T-helper 1 cell (primary cell): ENCODE measurements around the gene PTPRN2.
"Not testable (repeated sequence)": the region's sequence is repeated elsewhere in the genome, so short reads cannot be mapped to it uniquely, and the experiment has no call there.

Source experiments
- DNase-seq, 5 donors: peaks; one replicate each; pipeline ENCODE4 v3.0.0-alpha.2; 2012 to 2020

The PTPRN2 gene

DNA sequence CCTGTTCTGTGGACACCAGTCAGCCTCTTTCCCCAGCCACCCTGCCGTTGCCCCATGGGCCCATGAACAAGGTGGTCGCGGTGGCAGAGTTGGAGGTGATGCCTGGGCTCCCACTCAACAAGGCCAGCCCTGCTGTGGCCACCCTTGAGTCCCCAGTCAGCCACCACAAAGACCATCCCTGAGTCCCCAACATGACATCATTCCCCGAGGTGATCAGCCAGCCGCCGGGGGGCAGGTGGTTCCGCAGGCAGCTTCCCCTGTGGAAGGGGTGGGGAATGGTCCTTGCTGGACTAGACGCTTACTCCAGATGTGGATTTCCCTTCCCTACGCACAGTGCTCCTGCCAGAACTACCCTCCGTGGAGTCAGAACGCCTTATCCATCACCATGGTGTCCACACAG, 271.7 kb downstream of the PTPRN2 start:
- no peak for DNase-seq

DNA sequence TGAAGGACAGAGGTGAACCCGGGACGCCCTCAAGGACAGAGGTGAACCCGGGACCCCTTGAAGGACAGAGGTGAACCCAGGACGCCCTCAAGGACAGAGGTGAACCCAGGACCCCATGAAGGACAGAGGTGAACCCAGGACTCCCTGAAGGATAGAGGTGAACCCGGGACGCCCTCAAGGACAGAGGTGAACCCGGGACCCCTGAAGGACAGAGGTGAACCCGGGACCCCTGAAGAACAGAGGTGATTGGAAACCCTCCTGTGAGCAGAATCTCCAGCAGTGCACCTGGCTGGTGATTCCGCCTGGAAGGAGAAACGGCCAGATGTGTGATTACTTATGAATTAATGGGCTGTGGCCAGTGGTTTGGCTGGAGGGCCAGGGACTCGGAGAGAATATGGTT, 272.3 kb downstream of the PTPRN2 start:
- DNase-seq = no peak

DNA sequence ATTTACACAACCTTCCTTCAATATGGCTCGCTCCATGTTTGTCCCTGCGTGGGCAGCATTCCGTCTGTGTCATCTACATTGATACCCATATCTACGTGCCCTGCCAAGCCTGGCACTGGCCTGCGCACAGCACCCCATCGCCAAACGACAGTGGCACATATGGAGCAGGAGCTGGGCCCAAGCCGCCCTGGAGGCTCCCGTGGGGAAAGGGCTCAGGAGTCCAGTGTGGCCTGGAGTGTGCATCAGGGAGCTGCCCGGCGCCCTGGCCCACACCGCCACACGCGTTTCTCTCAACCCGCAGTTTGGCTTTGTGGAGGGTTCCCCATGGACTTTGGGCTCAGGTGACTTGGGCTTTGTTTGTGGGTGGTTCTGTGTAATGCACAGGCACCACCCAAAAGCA, 273.2 kb downstream of the PTPRN2 start:
- no peak for DNase-seq

DNA sequence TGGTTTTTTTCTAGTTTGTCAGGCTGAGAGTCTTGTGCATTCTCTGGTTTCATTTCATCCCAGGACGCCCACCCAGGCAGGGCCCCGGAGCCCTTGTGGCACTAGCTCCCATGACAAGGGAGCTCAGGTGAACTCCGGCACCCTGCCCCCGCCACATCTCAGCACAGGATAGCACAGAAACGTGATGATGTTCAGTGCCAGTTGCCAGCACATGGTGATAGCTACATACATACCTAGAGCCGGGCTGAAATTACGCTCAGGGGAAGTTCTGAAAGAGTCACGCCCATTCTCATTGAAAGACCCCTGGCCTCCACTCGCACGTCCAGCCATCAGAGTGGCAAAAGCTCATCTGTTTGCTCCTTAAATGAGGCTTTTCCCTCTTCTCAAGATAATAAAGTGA, 273.7 kb downstream of the PTPRN2 start:
- no peak for DNase-seq

DNA sequence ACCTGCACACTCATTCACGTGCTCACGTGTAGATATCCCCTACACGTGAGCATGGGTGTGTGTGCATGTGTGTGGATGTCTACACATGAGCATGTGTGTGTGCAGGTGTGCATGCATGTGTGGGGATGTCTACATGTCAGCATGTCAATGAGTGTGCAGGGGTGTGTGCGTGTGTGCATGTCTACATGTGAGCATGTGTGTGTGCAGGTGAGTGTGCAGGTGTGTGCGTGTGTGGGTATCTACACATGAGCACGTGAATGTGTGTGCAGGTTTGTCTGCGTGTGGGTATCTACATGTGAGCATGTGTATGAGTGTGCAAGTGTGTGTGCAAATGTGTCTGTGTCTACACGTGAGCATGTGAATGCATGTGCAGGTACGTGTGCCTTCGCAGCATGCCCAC, 274.8 kb downstream of the PTPRN2 start:
- no peak for DNase-seq

DNA sequence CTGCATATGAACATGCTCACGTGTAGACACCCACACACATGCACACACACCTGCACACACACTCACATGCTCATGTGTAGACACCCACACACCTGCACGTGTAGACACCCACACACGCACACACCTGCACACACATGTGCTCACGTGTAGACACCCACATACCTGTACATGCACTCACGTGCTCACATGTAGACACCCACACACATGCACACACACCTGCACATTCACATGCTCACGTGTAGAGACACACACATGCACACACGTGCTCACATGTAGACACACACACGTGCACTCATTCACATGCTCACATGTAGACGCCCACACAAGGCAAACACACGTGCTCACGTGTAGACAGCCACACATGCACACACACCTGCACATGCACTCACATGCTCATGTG, 275.8 kb downstream of the PTPRN2 start:
- no peak for DNase-seq

DNA sequence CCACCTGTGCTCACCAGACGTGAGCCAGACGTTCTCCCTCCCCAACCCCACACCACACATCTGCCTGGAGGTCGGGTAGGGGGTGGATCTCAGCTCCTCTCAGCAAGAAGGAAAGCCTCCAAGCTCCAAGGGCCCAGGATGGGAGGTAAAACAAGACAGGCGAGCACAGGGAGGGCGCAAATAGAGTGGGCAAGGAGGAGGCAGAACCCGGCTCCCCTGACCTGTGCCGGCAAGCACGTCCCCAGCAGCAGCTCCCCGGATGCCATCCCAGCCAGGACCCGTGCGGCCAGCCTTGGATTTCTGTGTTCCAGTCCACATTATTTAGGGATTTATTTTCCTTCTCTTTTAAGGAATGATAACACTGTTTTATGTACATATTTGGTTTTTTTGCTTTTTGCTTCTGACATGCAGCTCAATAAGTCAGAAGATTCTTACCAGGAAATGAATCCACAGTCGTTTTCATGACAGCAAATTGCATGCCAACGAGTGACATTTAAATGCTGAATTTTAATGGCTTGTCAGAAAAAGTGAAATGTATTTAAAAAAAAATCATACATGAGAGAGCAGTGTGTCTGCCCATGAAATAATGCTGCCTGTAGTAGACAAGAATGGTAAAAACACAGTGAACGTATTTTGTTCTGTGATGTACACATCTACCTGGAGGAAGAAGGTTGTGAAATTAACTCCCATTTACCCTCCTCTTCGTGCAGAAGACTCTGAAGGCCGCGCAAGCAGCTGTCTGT, 276.5 kb downstream of the PTPRN2 start:
- no peak for DNase-seq

DNA sequence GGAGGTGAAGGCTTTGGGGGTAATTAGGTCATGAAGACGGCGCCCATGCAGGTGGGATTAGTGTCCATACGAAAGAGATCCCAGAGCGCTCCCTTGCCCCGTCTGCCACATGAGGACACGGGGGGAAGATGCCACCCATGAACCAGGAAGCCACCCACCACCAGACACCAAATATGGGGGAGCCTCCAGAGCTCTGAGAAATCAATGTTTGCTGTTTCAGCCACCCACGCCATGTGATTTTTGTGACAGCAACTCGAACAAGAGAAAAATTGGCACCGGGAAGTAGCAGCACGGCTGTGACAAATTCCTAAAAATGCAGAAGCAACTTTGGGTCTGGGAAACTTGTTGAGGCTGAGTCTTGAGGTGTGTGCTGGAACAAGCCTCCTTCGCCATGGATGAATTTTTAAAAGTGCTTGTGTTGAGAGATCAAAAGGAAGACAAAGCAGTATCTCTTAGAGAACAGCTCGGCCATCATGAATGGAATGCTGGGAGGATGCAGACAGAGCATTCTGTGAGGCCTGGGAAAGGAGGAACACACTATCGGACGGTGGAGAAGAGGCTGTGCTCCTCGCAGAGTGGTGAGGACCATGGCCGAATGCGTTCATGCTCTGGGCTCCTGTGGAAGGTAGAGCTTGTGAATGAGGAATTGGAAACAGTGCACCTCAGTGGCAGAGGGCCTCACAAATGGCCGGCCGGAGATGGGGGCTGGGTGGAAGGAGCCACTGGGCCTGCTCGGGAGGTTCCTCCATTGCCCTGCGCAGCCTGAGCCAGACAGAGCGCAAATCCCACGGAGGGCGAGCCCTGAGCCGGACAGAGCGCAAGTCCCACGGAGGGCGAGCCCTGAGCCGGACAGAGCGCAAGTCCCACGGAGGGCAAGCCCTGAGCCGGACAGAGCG, 277.5 kb downstream of the PTPRN2 start:
- no peak for DNase-seq

DNA sequence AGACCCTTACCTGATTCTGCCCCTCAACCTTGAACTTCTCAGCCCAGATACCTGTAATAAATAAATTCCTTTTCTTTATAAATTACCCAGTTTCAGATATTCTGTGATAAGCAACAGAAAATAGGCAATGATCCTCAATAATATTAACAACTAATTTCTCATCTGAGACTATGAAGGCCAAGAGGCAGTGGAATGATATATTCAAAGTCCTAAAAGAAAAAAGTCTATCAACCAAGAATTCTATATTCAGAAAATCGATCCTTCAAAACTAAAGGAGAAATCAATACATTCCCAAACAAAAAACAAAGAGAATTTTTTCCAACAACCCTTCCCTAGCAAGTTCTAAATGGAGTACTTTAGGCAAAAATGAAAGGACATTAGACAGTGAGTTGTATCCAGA, 279.6 kb downstream of the PTPRN2 start:
- DNase-seq = no peak

DNA sequence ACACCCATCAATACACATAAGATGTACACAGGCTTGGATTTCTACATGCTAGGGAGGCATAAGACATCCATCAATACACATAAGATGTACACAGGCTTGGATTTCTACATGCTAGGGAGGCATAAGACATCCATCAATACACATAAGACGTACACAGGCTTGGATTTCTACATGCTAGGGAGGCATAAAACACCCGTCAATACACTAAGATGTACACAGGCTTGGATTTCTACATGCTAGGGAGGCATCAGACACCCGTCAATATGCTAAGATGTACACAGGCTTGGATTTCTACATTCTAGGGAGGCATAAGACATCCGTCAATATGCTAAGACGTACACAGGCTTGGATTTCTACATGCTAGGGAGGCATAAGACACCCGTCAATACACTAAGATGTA, 283.6 kb downstream of the PTPRN2 start:
- not testable (repeated sequence) for DNase-seq

DNA sequence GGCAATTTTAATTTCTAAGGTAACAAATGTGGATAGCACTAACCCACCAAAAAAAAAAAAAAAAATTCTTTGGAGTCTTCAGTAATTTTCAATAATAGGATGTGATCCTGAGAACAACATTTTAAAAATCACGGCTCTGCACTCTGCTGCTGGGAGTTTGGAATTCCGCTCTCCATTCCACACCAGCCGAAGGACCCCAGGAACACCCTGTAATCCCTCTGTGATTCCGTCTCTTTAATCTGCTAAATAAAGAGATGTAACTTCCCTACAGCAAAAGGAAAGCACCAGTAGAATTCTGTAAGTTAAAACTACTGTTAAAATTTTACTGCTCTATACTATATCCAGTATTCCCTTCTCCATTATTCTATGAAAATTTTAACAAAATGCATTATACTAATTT, 284.5 kb downstream of the PTPRN2 start:
- no peak for DNase-seq

DNA sequence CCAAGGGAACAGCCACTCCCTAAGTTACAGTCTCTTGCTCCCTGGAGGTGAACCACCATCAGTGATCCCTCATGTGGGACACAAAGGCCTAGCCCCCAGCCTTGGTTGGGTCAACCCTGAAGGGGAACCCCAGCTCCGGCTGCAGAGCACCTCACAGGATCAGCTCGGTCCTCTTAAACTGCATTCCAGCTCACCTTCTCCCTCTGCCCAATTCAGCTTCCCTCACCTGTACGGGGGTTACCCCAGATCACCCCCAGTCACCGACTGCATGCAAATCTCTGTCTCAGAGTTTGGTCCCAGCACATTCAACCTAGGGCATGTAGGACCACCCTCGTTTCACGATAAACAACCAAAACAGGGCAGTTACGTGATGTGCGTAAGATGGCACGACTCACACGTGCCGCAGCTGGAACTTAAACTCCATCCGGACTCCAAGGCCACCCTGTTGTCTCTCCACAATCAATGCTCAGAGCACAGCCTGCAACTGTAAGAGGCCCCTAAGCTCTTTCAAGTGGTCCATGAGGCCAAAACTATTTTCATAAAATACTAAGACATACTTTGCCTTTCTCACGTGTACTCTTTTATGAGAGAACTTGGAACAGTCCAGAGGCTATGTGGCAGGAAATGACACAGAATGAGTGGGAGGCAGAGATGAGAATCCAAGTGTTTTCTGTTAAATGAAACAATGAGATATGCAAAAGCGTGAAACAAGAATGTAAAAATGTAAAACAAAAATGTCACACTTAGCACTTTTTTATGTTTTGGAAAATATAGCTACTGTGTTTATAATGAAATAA, 285.2 kb downstream of the PTPRN2 start:
- DNase-seq = no peak

DNA sequence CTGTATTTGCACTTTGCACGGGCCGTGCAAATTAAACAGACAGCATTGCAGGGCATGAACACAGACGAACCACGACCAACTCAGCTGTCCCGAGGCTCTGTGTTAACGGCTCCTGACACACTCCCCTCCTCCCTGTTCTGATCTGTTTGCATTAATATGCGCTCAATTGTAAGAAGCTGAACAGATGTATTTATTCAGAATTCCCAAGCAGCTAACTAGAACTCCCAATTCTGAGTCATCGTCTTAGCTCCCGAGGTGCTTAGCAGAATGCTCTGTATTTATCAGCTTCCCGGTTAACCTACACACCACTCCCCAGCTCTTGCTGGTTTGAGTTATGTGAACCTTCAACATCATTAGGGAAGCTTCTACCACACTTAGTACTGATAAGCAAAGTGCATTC, 286.4 kb downstream of the PTPRN2 start:
- DNase-seq = no peak

DNA sequence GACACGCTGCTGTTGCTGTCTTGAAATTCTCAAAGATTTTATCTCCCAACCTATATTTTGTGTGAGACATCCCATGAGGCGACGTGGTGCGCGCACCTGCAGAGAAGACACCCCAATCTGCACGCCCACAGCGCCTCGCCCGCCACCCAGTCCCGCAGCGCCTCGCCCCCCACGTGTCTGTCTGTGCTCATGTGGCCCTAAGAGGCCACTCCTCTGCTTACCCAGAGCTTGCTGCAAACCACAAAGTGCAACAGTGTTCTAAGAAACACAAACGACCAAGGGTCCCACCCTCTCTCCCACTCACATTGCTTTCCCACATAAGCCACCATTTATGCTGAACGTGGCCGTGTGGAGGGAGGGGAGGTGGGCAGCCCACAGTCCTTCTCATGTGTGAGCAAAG, 287.2 kb downstream of the PTPRN2 start:
- DNase-seq = no peak

DNA sequence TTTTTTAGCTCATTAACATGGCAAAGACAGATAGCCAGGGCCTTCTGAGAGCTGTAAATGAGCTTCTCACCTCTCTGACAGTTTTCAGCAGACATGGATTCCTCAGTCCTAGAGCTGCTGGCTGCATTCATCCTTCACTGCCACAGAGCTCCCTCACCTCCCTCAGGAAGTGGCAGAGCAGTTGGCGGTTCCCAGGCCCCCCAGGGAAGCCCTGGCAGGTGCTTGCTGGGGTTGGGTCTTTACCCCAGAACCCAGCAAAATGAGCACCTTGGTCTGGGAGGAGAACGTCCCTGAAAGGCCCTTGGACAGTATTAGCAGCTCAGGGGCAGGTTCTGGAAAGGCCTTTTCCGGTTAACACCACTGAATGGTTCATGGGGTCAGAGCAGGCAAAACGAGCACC, 288.0 kb downstream of the PTPRN2 start:
- DNase-seq = no peak

DNA sequence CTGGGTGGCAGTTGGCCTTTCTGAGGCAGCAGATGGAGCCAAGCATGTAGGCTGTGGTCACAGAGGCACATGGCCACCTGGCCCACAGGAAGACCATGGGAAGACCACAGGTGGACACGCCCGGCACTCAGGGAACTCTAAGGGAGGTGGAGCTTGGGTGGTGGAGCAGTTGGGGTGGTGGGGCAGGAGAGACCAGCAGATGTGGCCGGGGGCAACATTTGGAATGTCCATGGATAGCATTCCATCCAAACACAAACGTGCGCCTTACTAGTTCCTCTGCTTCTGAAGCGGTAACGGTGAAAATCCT, 290.9 kb downstream of the PTPRN2 start:
- DNase-seq = no peak

DNA sequence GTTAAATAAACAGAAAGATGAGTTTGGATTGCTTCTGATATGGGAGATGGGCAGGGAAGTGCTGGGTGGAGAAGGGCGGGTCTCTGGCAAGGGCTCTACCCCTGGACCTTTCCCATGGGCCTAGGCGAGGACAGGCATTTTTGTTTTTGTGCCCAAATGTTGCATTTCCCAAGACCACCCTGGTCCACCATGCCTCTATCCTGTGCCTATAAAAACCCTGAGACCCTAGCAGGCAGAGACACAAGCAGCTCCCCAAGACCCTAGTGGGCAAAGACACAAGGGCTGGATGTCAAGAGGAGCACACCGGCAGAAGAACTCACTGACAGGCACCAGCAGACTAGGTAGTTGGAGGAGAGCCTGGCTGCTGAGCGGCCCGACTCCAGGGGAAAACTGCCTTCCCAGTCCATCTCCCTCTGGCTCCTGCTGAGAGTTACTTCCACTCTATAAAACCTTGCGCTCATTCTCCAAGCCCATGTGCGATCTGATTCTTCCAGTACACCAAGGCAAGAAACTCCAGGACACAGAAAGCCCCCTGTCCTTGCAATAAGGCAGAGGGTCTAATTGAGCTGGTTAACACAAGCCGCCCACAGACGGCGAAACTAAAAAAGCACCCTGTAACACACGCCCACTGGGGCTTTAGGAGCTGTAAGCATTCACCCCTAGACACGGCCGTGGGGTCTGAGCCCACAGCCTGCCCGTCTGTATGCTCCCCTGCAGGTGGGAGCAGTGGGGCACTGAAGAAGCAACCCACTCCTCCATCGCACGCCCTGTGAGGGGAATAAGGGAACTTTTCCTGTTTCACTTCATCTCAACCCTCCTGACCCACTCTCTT, 291.4 kb downstream of the PTPRN2 start:
- DNase-seq = no peak

DNA sequence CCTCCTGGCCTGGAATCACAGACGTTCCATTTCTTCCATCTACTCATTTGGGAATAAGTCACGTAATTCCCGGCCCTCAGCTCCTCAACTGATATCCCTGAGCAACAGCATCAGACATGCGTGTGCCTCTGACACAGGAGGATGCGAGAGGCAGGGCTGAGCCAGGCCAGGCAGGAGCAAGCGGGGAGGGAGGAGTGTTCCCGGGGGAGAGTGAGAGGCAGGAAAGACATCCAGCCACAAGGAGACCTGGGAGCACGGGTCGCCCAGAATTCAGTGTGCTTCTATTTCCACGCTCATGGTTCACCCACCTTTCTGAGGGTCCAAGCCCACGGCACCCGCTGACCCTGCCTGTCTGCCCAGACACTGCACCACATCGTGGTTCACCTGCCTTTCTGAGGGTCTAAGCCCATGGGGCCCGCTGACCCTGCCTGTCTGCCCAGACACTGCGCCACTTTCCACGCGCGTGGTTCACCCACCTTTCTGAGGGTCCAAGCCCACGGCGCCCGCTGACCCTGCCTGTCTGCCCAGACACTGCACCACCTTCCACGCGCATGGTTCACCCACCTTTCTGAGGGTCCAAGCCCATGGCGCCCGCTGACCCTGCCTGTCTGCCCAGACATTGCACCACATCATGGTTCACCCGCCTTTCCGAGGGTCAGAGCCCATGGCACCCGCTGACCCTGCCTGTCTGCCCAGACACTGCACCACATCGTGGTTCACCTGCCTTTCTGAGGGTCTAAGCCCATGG, 293.0 kb downstream of the PTPRN2 start:
- not testable (repeated sequence) for DNase-seq

DNA sequence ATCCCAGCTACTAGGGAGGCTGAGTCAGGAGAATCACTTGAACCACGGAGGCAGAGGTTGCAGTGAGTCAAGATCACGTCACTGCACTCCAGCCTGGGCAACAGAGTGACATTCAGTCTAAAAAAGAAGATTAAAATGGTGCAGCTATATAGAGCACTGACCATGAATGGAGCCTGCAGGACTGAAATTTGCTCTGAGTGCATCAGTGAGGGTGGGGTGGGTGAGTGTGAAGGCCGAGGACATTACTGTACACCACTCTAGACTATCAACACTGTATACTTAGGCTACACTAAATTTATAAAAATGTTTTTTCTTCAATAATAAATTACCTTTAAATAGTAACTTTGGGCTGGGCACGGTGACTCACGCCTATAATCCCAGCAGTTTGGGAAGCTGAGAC, 294.7 kb downstream of the PTPRN2 start:
- DNase-seq = no peak

DNA sequence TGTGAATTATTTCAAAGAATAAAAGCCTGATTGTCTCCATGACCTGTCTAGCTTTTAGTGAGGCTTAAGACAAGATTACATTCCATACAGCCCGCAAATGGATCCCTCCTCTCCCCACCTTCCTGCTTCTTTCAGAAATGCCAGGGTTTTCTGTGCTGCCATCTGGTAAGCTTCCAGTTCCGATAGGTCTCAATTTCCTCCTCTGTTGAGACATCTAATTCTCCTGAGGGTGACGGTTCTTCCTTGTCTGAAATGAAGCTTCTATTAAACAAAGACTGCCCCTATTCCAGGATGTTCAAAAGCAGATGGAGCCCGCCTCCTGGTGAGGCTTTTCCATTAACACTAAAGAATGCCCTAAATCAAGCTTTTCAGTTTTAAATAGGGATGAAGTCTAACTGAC, 295.6 kb downstream of the PTPRN2 start:
- no peak for DNase-seq

DNA sequence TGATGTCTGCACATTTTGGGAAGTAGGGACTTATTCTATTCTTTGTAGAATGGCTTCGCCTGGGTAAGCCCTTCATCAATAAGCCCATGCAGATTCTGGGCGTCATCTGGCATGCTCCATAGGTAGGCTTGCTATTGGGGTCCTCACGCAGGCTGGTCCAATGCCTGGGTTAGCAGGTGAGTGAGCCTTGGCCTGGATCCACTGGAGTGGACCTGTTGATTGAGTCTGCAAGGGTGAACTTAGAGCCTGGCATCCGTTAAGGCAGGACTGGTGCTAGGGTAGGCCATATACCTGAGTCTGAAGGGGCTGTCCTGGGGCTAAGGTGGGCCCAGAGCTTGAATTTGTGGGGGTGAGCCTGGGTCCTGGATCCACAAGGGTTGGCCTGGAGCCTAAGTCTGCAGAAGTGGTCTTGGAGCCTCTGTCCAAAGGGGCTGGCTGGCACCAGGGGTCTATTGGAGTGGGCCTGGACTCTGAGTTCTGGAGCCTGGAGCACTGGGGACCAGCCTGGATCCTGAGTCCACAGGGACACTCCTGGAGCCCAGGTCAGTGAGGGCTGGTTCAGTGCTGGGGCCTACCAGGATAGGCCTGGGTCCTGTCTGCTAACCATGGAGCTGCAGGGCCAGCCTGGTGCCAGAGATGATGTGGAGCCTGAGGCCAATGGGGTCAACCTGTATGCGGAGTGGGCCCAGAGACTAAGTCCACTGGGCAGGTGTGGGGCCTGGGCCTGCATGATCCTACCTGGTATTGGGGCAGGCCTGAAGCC, 297.7 kb downstream of the PTPRN2 start:
- no peak for DNase-seq
